GM12892 (cell line): ENCODE data around the gene ELP1.
"Not testable (repeated sequence)": the region's sequence is repeated elsewhere in the genome, so short reads cannot be mapped to it uniquely, and the experiment has no call there.

ENCODE experiments used
- DNase-seq: peaks from one replicate; pipeline ENCODE4 v3.0.0; 2011; ENCODE audit not compliant: insufficient read length
- FAIRE-seq: peaks from 2 replicates; lab custom pipeline; 2011; peaks lifted over from hg19 to GRCh38; lab: Jason Lieb, UNC
- POLR2A ChIP-seq: IDR thresholded peaks from 2 replicates; pipeline ENCODE4 v1.6.1; 2011; ENCODE audit warnings: low read depth, low read length, control low read depth
- POLR2AphosphoS5 ChIP-seq: IDR thresholded peaks from 2 replicates; pipeline ENCODE4 v1.6.1; 2011; ENCODE audit warnings: low read depth, low read length, control low read depth
- TAF1 ChIP-seq: IDR thresholded peaks from 2 replicates; pipeline ENCODE4 v1.6.1; 2011; ENCODE audit warnings: low read depth, mild to moderate bottlenecking, control low read depth, low read length, borderline replicate concordance

ELP1 gene

GRCh38 chr9:108859459-108860114 is 74.3 kb downstream of the ELP1 start:
- TF ChIP-seq TAF1 (no peak), POLR2AphosphoS5 (no peak), POLR2A (no peak)
- DNase-seq (no peak), FAIRE-seq (no peak)

- FAIRE-seq = no peak
- TF ChIP-seq POLR2A (no peak), POLR2AphosphoS5 (no peak), TAF1 (no peak)
Measured at GRCh38 chr9:108857572-108857971, 76.4 kb downstream of the ELP1 start.

GRCh38 chr9:108855888-108856287 is 78.0 kb downstream of the ELP1 start, which contains the start of gene ACTL7B:
Gene ACTL7B, minus strand, starts transcription at chr9:108855986. Its CDS starts 56 bp downstream, at chr9:108855930.
- no peak for FAIRE-seq
- TF ChIP-seq TAF1 (no peak), POLR2A (no peak), POLR2AphosphoS5 (no peak)
- no peak for DNase-seq

More at GRCh38 chr9:108857572-108857971, 76.4 kb downstream of the ELP1 start:
- no peak for DNase-seq

- TF ChIP-seq TAF1 = no peak
- no peak for TF ChIP-seq POLR2A
- TF ChIP-seq POLR2AphosphoS5 = no peak
- no peak for FAIRE-seq
- no peak for DNase-seq
Measured at GRCh38 chr9:108855529-108855886, 78.4 kb downstream of the ELP1 start.

GRCh38 chr9:108854641-108855528 is 79.0 kb downstream of the ELP1 start:
- no peak for TF ChIP-seq POLR2A
- TF ChIP-seq TAF1 = no peak
- TF ChIP-seq POLR2AphosphoS5 = no peak
- DNase-seq (no peak), FAIRE-seq (no peak)

GRCh38 chr9:108854094-108854493 is 79.8 kb downstream of the ELP1 start:
- FAIRE-seq (no peak), DNase-seq (no peak)
- TF ChIP-seq POLR2AphosphoS5 (no peak), TAF1 (no peak), POLR2A (no peak)

GRCh38 chr9:108852079-108852478 is 81.8 kb downstream of the ELP1 start:
- no peak for TF ChIP-seq TAF1
- no peak for TF ChIP-seq POLR2A
- no peak for TF ChIP-seq POLR2AphosphoS5
- DNase-seq = no peak
- no peak for FAIRE-seq

- DNase-seq (no peak), FAIRE-seq (no peak)
- TF ChIP-seq POLR2AphosphoS5 (no peak), TAF1 (no peak), POLR2A (no peak)
Measured at GRCh38 chr9:108851138-108851537, 82.8 kb downstream of the ELP1 start.

- TF ChIP-seq POLR2AphosphoS5 = no peak
- TF ChIP-seq POLR2A = no peak
- TF ChIP-seq TAF1 = no peak
- FAIRE-seq = no peak
- no peak for DNase-seq
Measured at GRCh38 chr9:108850293-108850897, 83.5 kb downstream of the ELP1 start.

GRCh38 chr9:108848296-108848695 is 85.6 kb downstream of the ELP1 start:
- not testable (repeated sequence) for FAIRE-seq, DNase-seq

GRCh38 chr9:108845947-108846346 is 88.0 kb downstream of the ELP1 start:
- DNase-seq (no peak), FAIRE-seq (no peak)
- no peak for TF ChIP-seq TAF1
- TF ChIP-seq POLR2A = no peak
- no peak for TF ChIP-seq POLR2AphosphoS5
